Measurements from ENCODE around the gene DGCR8.

DGCR8 gene

GRCh38 chr22:20079745-20080444 is at the start of gene DGCR8:
Gene DGCR8, plus strand, starts transcription at chr22:20080241. Its CDS starts 5,723 bp downstream, at chr22:20085964.
- DNase-seq (ENCODE audit: low read depth) = peak; percentile 84
- peak within 1 kb of the TSS; percentile 86 for H3K4me3 ChIP-seq (ENCODE audit: low read depth, low read length)

- no peak for DNase-seq (ENCODE audit: low read depth)
- no peak overlapping the region for H3K4me3 ChIP-seq (ENCODE audit: low read depth, low read length)
Measured at GRCh38 chr22:20031732-20032406, 48.2 kb upstream of the DGCR8 start.

GRCh38 chr22:20032407-20032991 is 47.5 kb upstream of the DGCR8 start:
- H3K4me3 ChIP-seq (ENCODE audit: low read depth, low read length) = no peak overlapping the region
- no peak for DNase-seq (ENCODE audit: low read depth)

- no peak overlapping the region for H3K4me3 ChIP-seq (ENCODE audit: low read depth, low read length)
- no peak for DNase-seq (ENCODE audit: low read depth)
Measured at GRCh38 chr22:20033045-20033706, 46.9 kb upstream of the DGCR8 start.

- no peak for DNase-seq (ENCODE audit: low read depth)
- H3K4me3 ChIP-seq (ENCODE audit: low read depth, low read length) = no peak overlapping the region
Measured at GRCh38 chr22:20034143-20034542, 45.9 kb upstream of the DGCR8 start.

- DNase-seq (ENCODE audit: low read depth) = no peak
- no peak overlapping the region for H3K4me3 ChIP-seq (ENCODE audit: low read depth, low read length)
Measured at GRCh38 chr22:20035375-20036083, 44.5 kb upstream of the DGCR8 start.

- H3K4me3 ChIP-seq (ENCODE audit: low read depth, low read length) = no peak overlapping the region
- no peak for DNase-seq (ENCODE audit: low read depth)
Measured at GRCh38 chr22:20036084-20036482, 44.0 kb upstream of the DGCR8 start.

GRCh38 chr22:20036535-20037392 is 43.3 kb upstream of the DGCR8 start:
- no peak overlapping the region for H3K4me3 ChIP-seq (ENCODE audit: low read depth, low read length)
- no peak for DNase-seq (ENCODE audit: low read depth)

GRCh38 chr22:20037419-20037818 is 42.6 kb upstream of the DGCR8 start:
- no peak for DNase-seq (ENCODE audit: low read depth)
- no peak overlapping the region for H3K4me3 ChIP-seq (ENCODE audit: low read depth, low read length)

- no peak for DNase-seq (ENCODE audit: low read depth)
- H3K4me3 ChIP-seq (ENCODE audit: low read depth, low read length) = no peak overlapping the region
Measured at GRCh38 chr22:20038574-20038973, 41.5 kb upstream of the DGCR8 start.

- H3K4me3 ChIP-seq (ENCODE audit: low read depth, low read length) = no peak overlapping the region
- no peak for DNase-seq (ENCODE audit: low read depth)
Measured at GRCh38 chr22:20039683-20040325, 40.2 kb upstream of the DGCR8 start.

GRCh38 chr22:20040327-20041200 is 39.5 kb upstream of the DGCR8 start:
- DNase-seq (ENCODE audit: low read depth) = no peak
- H3K4me3 ChIP-seq (ENCODE audit: low read depth, low read length) = no peak overlapping the region

GRCh38 chr22:20043057-20043996 is 36.7 kb upstream of the DGCR8 start:
- H3K4me3 ChIP-seq (ENCODE audit: low read depth, low read length) = no peak overlapping the region
- no peak for DNase-seq (ENCODE audit: low read depth)

- DNase-seq (ENCODE audit: low read depth) = no peak
- no peak overlapping the region for H3K4me3 ChIP-seq (ENCODE audit: low read depth, low read length)
Measured at GRCh38 chr22:20043997-20044342, 36.1 kb upstream of the DGCR8 start.

GRCh38 chr22:20044495-20045151 is 35.4 kb upstream of the DGCR8 start:
- DNase-seq (ENCODE audit: low read depth) = no peak
- no peak overlapping the region for H3K4me3 ChIP-seq (ENCODE audit: low read depth, low read length)

- no peak for DNase-seq (ENCODE audit: low read depth)
- no peak overlapping the region for H3K4me3 ChIP-seq (ENCODE audit: low read depth, low read length)
Measured at GRCh38 chr22:20046730-20047129, 33.3 kb upstream of the DGCR8 start.
